Lung (tissue), 16 donors: ENCODE measurements around the gene LHX2. TPM values are rescaled to one million over a fixed set of nuclear protein-coding genes. Genes with fewer than 3 reads are reported as not detected.

Experiments
- ATAC-seq: fragments of 200-7000 bp; cut with Tn5 transposase; one replicate; pipeline ENCODE4 v1.9.1; 2020; ENCODE audit warnings: moderate number of reproducible peaks; ENCODE audit not compliant: insufficient read depth, low FRiP score
- DNase-seq, 3 donors: peaks; one replicate each; pipeline ENCODE4 v3.0.0-alpha.2; 2013 to 2017
- H3K27ac ChIP-seq, 2 donors: one replicate each; pipeline ENCODE4 v1.5.1; 2013; ENCODE audit warnings: mild to moderate bottlenecking in 2 of 2, moderate library complexity in 2 of 2, control low read depth in 1 of 2, inconsistent platforms in 1 of 2, low read depth in 1 of 2, low read length in 1 of 2
- H3K27me3 ChIP-seq, 3 donors: one replicate each; pipeline ENCODE4 v1.5.1; 2013; ENCODE audit warnings: low read length in 2 of 3; ENCODE audit not compliant: control insufficient read depth in 3 of 3, insufficient read depth in 3 of 3
- H3K36me3 ChIP-seq, 4 donors: one replicate each; pipeline ENCODE4 v1.5.1; 2013; ENCODE audit warnings: low read length in 4 of 4, mild to moderate bottlenecking in 1 of 4, moderate library complexity in 1 of 4; ENCODE audit not compliant: control insufficient read depth in 4 of 4, insufficient read depth in 4 of 4
- H3K4me1 ChIP-seq, 5 donors: one replicate each; pipeline ENCODE4 v1.5.1; 2013; ENCODE audit warnings: low read length in 5 of 5, mild to moderate bottlenecking in 2 of 5, moderate library complexity in 1 of 5; ENCODE audit not compliant: control insufficient read depth in 5 of 5, insufficient read depth in 5 of 5
- H3K4me3 ChIP-seq: one replicate; pipeline ENCODE4 v1.5.1; 2013; ENCODE audit warnings: mild to moderate bottlenecking, control low read depth, moderate library complexity
- H3K9ac ChIP-seq, 2 donors: one replicate each; pipeline ENCODE4 v1.5.1; 2013; ENCODE audit warnings: low read length in 2 of 2, control low read depth in 1 of 2; ENCODE audit not compliant: insufficient read depth in 1 of 2
- H3K9me3 ChIP-seq, 4 donors: one replicate each; pipeline ENCODE4 v1.5.1; 2013; ENCODE audit warnings: low read length in 3 of 4, mild to moderate bottlenecking in 1 of 4, moderate library complexity in 1 of 4; ENCODE audit not compliant: control insufficient read depth in 4 of 4, insufficient read depth in 3 of 4
- WGBS, 2 donors: extraction: QIAGEN DNeasy Blood & Tissue Kit; methylation state at CpG; one replicate each; pipeline ENCODE4 v1.1.7; 2013; 5-methylcytosine and 5-hydroxymethylcytosine counted together
- long read RNA-seq, 5 donors: transcript quantifications; one replicate each; lab custom pipeline, GENCODE V29; 2026
- polyA plus RNA-seq, 2 donors: library from polyadenylated mRNA; stranded (reverse); fragments of 200-250 nt; gene quantifications; one replicate each; pipeline ENCODE4 v1.2.1, GENCODE V29; 2013
- total RNA-seq, 2 donors: library from RNA; depleted of rRNA in 1 of 2; stranded (reverse); fragments of >200 nt in 1 of 2; gene quantifications; one replicate each; pipeline ENCODE4 v1.2.1, GENCODE V29; 2014 to 2021
- TF ChIP-seq, protein P1 (sequence below): IDR thresholded peaks from 2 replicates; pipeline ENCODE4 v1.5.1; 2012; ENCODE audit warnings: mild to moderate bottlenecking; ENCODE audit errors: control extremely low read depth, extremely low read depth
- donor health status: control.
- donor health status: control.
- donor health status: Bipolar disorder and iron deficiency.
- donor health status: healthy.
- donor health status: DM: yes; HTN: yes; CAD: no.

Gene LHX2, protein sequence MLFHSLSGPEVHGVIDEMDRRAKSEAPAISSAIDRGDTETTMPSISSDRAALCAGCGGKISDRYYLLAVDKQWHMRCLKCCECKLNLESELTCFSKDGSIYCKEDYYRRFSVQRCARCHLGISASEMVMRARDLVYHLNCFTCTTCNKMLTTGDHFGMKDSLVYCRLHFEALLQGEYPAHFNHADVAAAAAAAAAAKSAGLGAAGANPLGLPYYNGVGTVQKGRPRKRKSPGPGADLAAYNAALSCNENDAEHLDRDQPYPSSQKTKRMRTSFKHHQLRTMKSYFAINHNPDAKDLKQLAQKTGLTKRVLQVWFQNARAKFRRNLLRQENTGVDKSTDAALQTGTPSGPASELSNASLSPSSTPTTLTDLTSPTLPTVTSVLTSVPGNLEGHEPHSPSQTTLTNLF
- under 1 TPM in 1 of 2 donors, not detected in 1; 0.31 TPM for total RNA-seq
- polyA plus RNA-seq, result under 1 TPM in 1 of 2 donors, not detected in 1; 0.07 TPM
- long read RNA-seq, donor 1, result 0 reads
- long read RNA-seq, donor 2, result 0 reads
- long read RNA-seq, donor 3, result 0 reads
- long read RNA-seq, donor 4, result 0 reads
- long read RNA-seq, donor 5, result 0 reads

GRCh38 chr9:124011460-124012301 lies at the start of gene LHX2:
Gene LHX2, plus strand, starts transcription at chr9:124011768. Its CDS starts 581 bp downstream, at chr9:124012349.
- peaks cover 22 to 85% (median 80%) of the 10 kb centered on the region in 3 donors for H3K27me3 ChIP-seq
- peaks cover 0 to 28% (median 9%) of the 10 kb centered on the region in 5 donors for H3K4me1 ChIP-seq
- H3K9me3 ChIP-seq, result peaks cover 0 to 22% (median 0%) of the 10 kb centered on the region in 4 donors
- 1 to 3% methylated on average over 52 to 95 of the region's 95 CpGs for WGBS, 2 donors
- peak; percentile 54 for ATAC-seq
- TF ChIP-seq, protein P1, sequence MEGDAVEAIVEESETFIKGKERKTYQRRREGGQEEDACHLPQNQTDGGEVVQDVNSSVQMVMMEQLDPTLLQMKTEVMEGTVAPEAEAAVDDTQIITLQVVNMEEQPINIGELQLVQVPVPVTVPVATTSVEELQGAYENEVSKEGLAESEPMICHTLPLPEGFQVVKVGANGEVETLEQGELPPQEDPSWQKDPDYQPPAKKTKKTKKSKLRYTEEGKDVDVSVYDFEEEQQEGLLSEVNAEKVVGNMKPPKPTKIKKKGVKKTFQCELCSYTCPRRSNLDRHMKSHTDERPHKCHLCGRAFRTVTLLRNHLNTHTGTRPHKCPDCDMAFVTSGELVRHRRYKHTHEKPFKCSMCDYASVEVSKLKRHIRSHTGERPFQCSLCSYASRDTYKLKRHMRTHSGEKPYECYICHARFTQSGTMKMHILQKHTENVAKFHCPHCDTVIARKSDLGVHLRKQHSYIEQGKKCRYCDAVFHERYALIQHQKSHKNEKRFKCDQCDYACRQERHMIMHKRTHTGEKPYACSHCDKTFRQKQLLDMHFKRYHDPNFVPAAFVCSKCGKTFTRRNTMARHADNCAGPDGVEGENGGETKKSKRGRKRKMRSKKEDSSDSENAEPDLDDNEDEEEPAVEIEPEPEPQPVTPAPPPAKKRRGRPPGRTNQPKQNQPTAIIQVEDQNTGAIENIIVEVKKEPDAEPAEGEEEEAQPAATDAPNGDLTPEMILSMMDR, result no peak
- peak; percentile 88 to 93 (median 92) for DNase-seq
- H3K9ac ChIP-seq, result no peak within 1 kb of the TSS
- H3K4me3 ChIP-seq, result no peak within 1 kb of the TSS
- no peak within 1 kb of the TSS for H3K27ac ChIP-seq
- no peaks in the 10 kb centered on the region for H3K36me3 ChIP-seq

DNA sequence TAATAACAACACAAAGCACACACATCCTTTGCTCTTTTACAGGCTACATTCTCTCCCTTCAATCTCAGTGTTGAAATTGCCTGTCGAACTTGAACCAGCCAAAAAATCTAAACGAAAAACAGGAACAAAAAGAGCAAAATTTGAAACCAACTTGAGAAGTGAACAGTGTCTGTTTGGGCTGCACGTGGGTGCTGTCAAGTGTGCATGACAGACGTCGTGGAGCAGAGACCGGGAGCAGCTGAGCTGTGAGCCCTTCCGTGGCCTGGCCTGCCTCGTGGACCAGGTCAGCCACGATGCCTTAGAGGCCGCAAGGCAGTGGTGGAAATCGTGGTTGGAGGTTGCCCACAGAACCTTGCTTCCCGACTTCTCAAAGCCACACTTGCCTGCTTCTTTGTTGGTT lies 46.8 kb upstream of the LHX2 start:
- peaks cover 0 to 21% (median 6%) of the 10 kb centered on the region in 3 donors for H3K27me3 ChIP-seq
- DNase-seq (no peak), ATAC-seq (no peak)
- H3K9me3 ChIP-seq, result peaks cover 0 to 6% (median 0%) of the 10 kb centered on the region in 4 donors
- no peak overlapping the region for H3K4me3 ChIP-seq
- no peak overlapping the region for H3K27ac ChIP-seq
- no peak overlapping the region for H3K9ac ChIP-seq
- WGBS, 2 donors, result 27 to 55% methylated on average over 12 of the region's 12 CpGs
- TF ChIP-seq, protein P1, result no peak
- no peaks in the 10 kb centered on the region for H3K4me1 ChIP-seq
- H3K36me3 ChIP-seq, result no peaks in the 10 kb centered on the region

GRCh38 chr9:123965801-123966686 lies 45.5 kb upstream of the LHX2 start:
- DNase-seq (no peak), ATAC-seq (no peak)
- WGBS, 2 donors, result 55 to 62% methylated on average over 8 of the region's 8 CpGs
- Histone ChIP-seq H3K36me3 (no peaks in the 10 kb centered on the region), H3K4me1 (no peaks in the 10 kb centered on the region), H3K27ac (no peak overlapping the region), H3K9ac (no peak overlapping the region), H3K4me3 (no peak overlapping the region), H3K9me3 (peaks cover 0 to 6% (median 0%) of the 10 kb centered on the region in 4 donors), H3K27me3 (peaks cover 0 to 27% (median 6%) of the 10 kb centered on the region in 3 donors)
- TF ChIP-seq, protein P1, result no peak
